GM12891 (cell line): ENCODE measurements around the gene INO80D.

ENCODE experiments used
- POLR2A ChIP-seq: IDR thresholded peaks from 2 replicates; pipeline ENCODE4 v1.6.1; 2011; ENCODE audit warnings: low read depth, low read length, control low read depth
- POLR2AphosphoS5 ChIP-seq: IDR thresholded peaks from 2 replicates; pipeline ENCODE4 v1.6.1; 2011; ENCODE audit warnings: low read depth, low read length, control low read depth
- SPI1 ChIP-seq: IDR thresholded peaks from 2 replicates; pipeline ENCODE4 v1.6.1; 2011; ENCODE audit warnings: low read depth, low read length, control low read depth

DNA sequence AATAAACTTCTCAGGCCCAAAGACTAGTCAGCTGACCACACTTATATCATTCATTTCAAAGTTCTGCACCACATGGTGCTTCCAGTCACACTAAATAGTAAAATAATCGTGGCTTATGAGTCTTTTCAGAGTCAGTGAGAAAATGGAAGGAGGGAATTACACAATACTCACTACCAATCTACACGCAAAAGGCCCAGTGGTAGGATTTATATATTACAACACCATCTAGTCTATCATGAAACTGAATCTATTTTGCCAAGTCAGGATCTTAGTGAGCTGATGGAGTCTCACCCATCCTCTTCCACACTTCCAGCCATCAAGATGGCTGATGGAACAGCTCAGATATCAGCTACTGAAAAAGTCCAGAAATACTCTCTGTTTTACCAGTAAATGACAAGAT is 21.9 kb downstream of the INO80D start:
- TF ChIP-seq POLR2A (no peak), POLR2AphosphoS5 (no peak), SPI1 (no peak)
